Mammary epithelial cell (primary cell): Measurements from ENCODE around the gene CAVIN4.

Experiments
- EZH2 ChIP-seq: IDR thresholded peaks from 2 replicates; pipeline ENCODE4 v1.6.1; 2012; ENCODE audit warnings: low read length, inconsistent platforms, borderline replicate concordance
- TF ChIP-seq, protein P1 (sequence below), 2 donors: IDR thresholded peaks in 1 of 2; conservative IDR thresholded peaks in 1 of 2; 2 replicates each; pipeline ENCODE4 v1.5.1; 2011 to 2012; ENCODE audit warnings: inconsistent platforms in 2 of 2, low read length in 2 of 2, mild to moderate bottlenecking in 2 of 2, control low read depth in 1 of 2, low read depth in 1 of 2; ENCODE audit not compliant: insufficient read depth in 1 of 2; ENCODE audit errors: extremely low read depth in 1 of 2

GRCh38 chr9:100561256-100561655 lies 16.6 kb upstream of the CAVIN4 start:
- TF ChIP-seq EZH2, result no peak
- TF ChIP-seq, protein P1, sequence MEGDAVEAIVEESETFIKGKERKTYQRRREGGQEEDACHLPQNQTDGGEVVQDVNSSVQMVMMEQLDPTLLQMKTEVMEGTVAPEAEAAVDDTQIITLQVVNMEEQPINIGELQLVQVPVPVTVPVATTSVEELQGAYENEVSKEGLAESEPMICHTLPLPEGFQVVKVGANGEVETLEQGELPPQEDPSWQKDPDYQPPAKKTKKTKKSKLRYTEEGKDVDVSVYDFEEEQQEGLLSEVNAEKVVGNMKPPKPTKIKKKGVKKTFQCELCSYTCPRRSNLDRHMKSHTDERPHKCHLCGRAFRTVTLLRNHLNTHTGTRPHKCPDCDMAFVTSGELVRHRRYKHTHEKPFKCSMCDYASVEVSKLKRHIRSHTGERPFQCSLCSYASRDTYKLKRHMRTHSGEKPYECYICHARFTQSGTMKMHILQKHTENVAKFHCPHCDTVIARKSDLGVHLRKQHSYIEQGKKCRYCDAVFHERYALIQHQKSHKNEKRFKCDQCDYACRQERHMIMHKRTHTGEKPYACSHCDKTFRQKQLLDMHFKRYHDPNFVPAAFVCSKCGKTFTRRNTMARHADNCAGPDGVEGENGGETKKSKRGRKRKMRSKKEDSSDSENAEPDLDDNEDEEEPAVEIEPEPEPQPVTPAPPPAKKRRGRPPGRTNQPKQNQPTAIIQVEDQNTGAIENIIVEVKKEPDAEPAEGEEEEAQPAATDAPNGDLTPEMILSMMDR (conservative IDR thresholded peaks at IDR 0.05 in 1 of 2, IDR thresholded peaks at IDR 0.05 in 1 of 2; ENCODE audit: extremely low read depth in 1 of 2, insufficient read depth in 1 of 2, low read depth in 1 of 2, low read length in 2 of 2), result no peak
